H1 (cell line): ENCODE results near the gene MAPKAP1. TPM values are rescaled to one million over a fixed set of nuclear protein-coding genes. Genes with fewer than 3 reads are reported as not detected.

Experiments
- CTCF ChIA-PET: fragments of 300-600 bp; sonication (Branson Sonifier 250); formaldehyde crosslinking; loops from one replicate; lab custom pipeline; 2021; ENCODE audit not compliant: partially characterized antibody; lab: Charles Lee
- POLR2A ChIA-PET: fragments of 300-600 bp; sonication (Branson Sonifier 250); formaldehyde crosslinking; loops from one replicate; lab custom pipeline; 2021; ENCODE audit warnings: inconsistent platforms; ENCODE audit not compliant: partially characterized antibody; lab: Charles Lee
- DNase-seq, 2 experiments: peaks; one replicate each; pipeline versions ENCODE4 v3.0.0 to v3.0.0-alpha.2; 2010 to 2022; ENCODE audit warnings: low spot score in 2 of 2, low read depth in 1 of 2, mixed read lengths in 1 of 2
- FAIRE-seq: peaks from 2 replicates; lab custom pipeline; 2011; peaks lifted over from hg19 to GRCh38; lab: Jason Lieb, UNC
- H2AFZ ChIP-seq: 2 replicates; pipeline ENCODE4 v1.8.1; 2012; ENCODE audit warnings: low read length, inconsistent platforms
- H2AK5ac ChIP-seq: 2 replicates; pipeline ENCODE4 v1.6.1; 2013; ENCODE audit warnings: low read depth, low read length
- H2BK120ac ChIP-seq: replicated peaks from 2 replicates; pipeline ENCODE3; 2013; ENCODE audit warnings: low read depth, low read length, inconsistent platforms
- H2BK12ac ChIP-seq: 2 replicates; pipeline ENCODE4 v1.6.1; 2013; ENCODE audit warnings: low read depth, low read length
- H2BK15ac ChIP-seq: 2 replicates; pipeline ENCODE4 v1.6.1; 2013; ENCODE audit warnings: low read length
- H2BK20ac ChIP-seq: 2 replicates; pipeline ENCODE4 v1.6.1; 2013; ENCODE audit warnings: low read length
- H2BK5ac ChIP-seq: 2 replicates; pipeline ENCODE4 v1.6.1; 2013; ENCODE audit warnings: low read depth, low read length
- H3K14ac ChIP-seq: 2 replicates; pipeline ENCODE4 v1.6.1; 2013; ENCODE audit warnings: inconsistent platforms; ENCODE audit not compliant: insufficient read length
- H3K18ac ChIP-seq: 2 replicates; pipeline ENCODE4 v1.6.1; 2013; ENCODE audit warnings: low read length; ENCODE audit errors: extremely low read depth
- H3K23ac ChIP-seq: 2 replicates; pipeline ENCODE4 v1.6.1; 2013; ENCODE audit warnings: inconsistent platforms; ENCODE audit not compliant: insufficient read length
- H3K23me2 ChIP-seq: 2 replicates; pipeline ENCODE4 v1.6.1; 2013; ENCODE audit warnings: low read depth, low read length
- H3K27ac ChIP-seq: 2 replicates; pipeline ENCODE4 v1.6.1; 2011; ENCODE audit warnings: low read depth, low read length, inconsistent platforms
- H3K27me3 ChIP-seq, 4 experiments: replicated peaks in 1 of 4; 1 replicate in 1 of 4; 2 replicates in 3 of 4; pipeline versions ENCODE4 v1.6.1 to v1.8.1; 2011 to 2013; ENCODE audit warnings: low read length in 3 of 4, mild to moderate bottlenecking in 3 of 4, inconsistent platforms in 2 of 4, mixed read lengths in 2 of 4, moderate library complexity in 1 of 4; ENCODE audit not compliant: control insufficient read depth in 3 of 4, insufficient read depth in 3 of 4; ENCODE audit errors: extremely low read depth in 1 of 4
- H3K36me3 ChIP-seq, 4 experiments: 2 replicates each; pipeline versions ENCODE4 v1.6.1 to v1.8.1; 2011 to 2013; ENCODE audit warnings: mild to moderate bottlenecking in 4 of 4, low read length in 3 of 4, moderate library complexity in 2 of 4, control low read depth in 1 of 4, inconsistent platforms in 1 of 4; ENCODE audit not compliant: insufficient read depth in 4 of 4, control insufficient read depth in 2 of 4
- H3K4ac ChIP-seq: replicated peaks from 2 replicates; pipeline ENCODE3; 2013; ENCODE audit warnings: low read length, low read depth, mixed read lengths, inconsistent platforms; ENCODE audit not compliant: insufficient read length
- H3K4me1 ChIP-seq, 4 experiments: replicated peaks in 1 of 4; 1 replicate in 1 of 4; 2 replicates in 3 of 4; pipeline versions ENCODE4 v1.6.1 to v1.8.1; 2011 to 2013; ENCODE audit warnings: low read length in 3 of 4, inconsistent platforms in 2 of 4, mixed read lengths in 1 of 4; ENCODE audit not compliant: insufficient read depth in 4 of 4, control insufficient read depth in 3 of 4
- H3K4me2 ChIP-seq, 2 experiments: 2 replicates each; pipeline versions ENCODE4 v1.6.1 to v1.8.1; 2011 to 2013; ENCODE audit warnings: low read depth in 2 of 2, low read length in 2 of 2, control low read depth in 1 of 2, inconsistent platforms in 1 of 2, mild to moderate bottlenecking in 1 of 2; ENCODE audit not compliant: insufficient read depth in 1 of 2
- H3K4me3 ChIP-seq, 4 experiments: fragments of 200-600, 300-600 bp in 1 of 4; sonication (generic), shearing (Covaris generic), sonication (Bioruptor Twin) in 1 of 4; 2 replicates each; pipeline versions ENCODE4 v1.5.1 to v1.8.1; 2011 to 2016; ENCODE audit warnings: low read length in 4 of 4, low read depth in 3 of 4, control low read depth in 2 of 4, inconsistent platforms in 2 of 4, mild to moderate bottlenecking in 2 of 4, mixed read lengths in 1 of 4, moderate library complexity in 1 of 4; ENCODE audit not compliant: insufficient read depth in 2 of 4; ENCODE audit errors: extremely low read depth in 1 of 4
- H3K56ac ChIP-seq: replicated peaks from 2 replicates; pipeline ENCODE3; 2013; ENCODE audit warnings: low read depth, mild to moderate bottlenecking, mixed read lengths, low read length, inconsistent platforms; ENCODE audit not compliant: insufficient read length
- H3K79me1 ChIP-seq: 2 replicates; pipeline ENCODE4 v1.6.1; 2013; ENCODE audit warnings: low read depth, low read length, control low read depth
- H3K79me2 ChIP-seq, 2 experiments: 2 replicates each; pipeline versions ENCODE4 v1.6.1 to v1.8.1; 2012 to 2013; ENCODE audit warnings: low read length in 2 of 2, mild to moderate bottlenecking in 2 of 2, inconsistent platforms in 1 of 2; ENCODE audit not compliant: insufficient read depth in 2 of 2, control insufficient read depth in 1 of 2
- H3K9ac ChIP-seq, 4 experiments: replicated peaks in 1 of 4; 1 replicate in 1 of 4; 2 replicates in 3 of 4; pipeline versions ENCODE4 v1.6.1 to v1.8.1; 2011 to 2013; ENCODE audit warnings: low read depth in 3 of 4, low read length in 3 of 4, control low read depth in 2 of 4, mild to moderate bottlenecking in 2 of 4, moderate library complexity in 2 of 4, inconsistent platforms in 1 of 4; ENCODE audit errors: extremely low read depth in 1 of 4
- H3K9me3 ChIP-seq, 2 experiments: 2 replicates each; pipeline versions ENCODE4 v1.6.1 to v1.8.1; 2012 to 2013; ENCODE audit warnings: mild to moderate bottlenecking in 2 of 2, moderate library complexity in 2 of 2, control low read depth in 1 of 2, inconsistent platforms in 1 of 2, low read depth in 1 of 2, low read length in 1 of 2, mixed read lengths in 1 of 2; ENCODE audit not compliant: insufficient read depth in 2 of 2
- H4K20me1 ChIP-seq, 2 experiments: replicated peaks in 1 of 2; 2 replicates each; pipeline versions ENCODE3 to v1.8.1; 2011 to 2013; ENCODE audit warnings: inconsistent platforms in 2 of 2, low read length in 2 of 2, mild to moderate bottlenecking in 1 of 2; ENCODE audit not compliant: insufficient read depth in 2 of 2, control insufficient read depth in 1 of 2
- H4K5ac ChIP-seq: 2 replicates; pipeline ENCODE4 v1.6.1; 2013; ENCODE audit warnings: low read length, low read depth, mixed read lengths, inconsistent platforms; ENCODE audit not compliant: insufficient read length
- H4K8ac ChIP-seq: 2 replicates; pipeline ENCODE4 v1.8.0; 2013; ENCODE audit warnings: mild to moderate bottlenecking, moderate library complexity, low read length, inconsistent platforms; ENCODE audit not compliant: insufficient read depth; ENCODE audit errors: extremely low read depth
- H4K91ac ChIP-seq: replicated peaks from 2 replicates; pipeline ENCODE3; 2013; ENCODE audit warnings: low read length, mixed read lengths, inconsistent platforms; ENCODE audit not compliant: insufficient read length
- BACH1 ChIP-seq: IDR thresholded peaks from 2 replicates; pipeline ENCODE4 v1.6.1; 2012; ENCODE audit warnings: low read length, improper control_type of control experiment
- CBX8 ChIP-seq: fragments of 300-800, 300-1000 bp; sonication (generic); IDR thresholded peaks from 2 replicates; pipeline ENCODE4 v1.7.1; 2016; ENCODE audit warnings: low read depth, low read length, borderline replicate concordance
- CHD2 ChIP-seq: IDR thresholded peaks from 2 replicates; pipeline ENCODE4 v1.6.1; 2012; ENCODE audit warnings: low read length, improper control_type of control experiment
- FOSL1 ChIP-seq: IDR thresholded peaks from 2 replicates; pipeline ENCODE4 v1.6.1; 2011; ENCODE audit warnings: mild to moderate bottlenecking, low read depth, low read length, moderate library complexity; ENCODE audit not compliant: insufficient read depth
- RAD21 ChIP-seq, 2 experiments: IDR thresholded peaks in 1 of 2; conservative IDR thresholded peaks in 1 of 2; 2 replicates each; pipeline ENCODE4 v1.6.1; 2011; ENCODE audit warnings: low read depth in 2 of 2, low read length in 2 of 2, improper control_type of control experiment in 1 of 2, inconsistent platforms in 1 of 2, mild to moderate bottlenecking in 1 of 2, moderate library complexity in 1 of 2
- WGBS, 2 experiments: shearing (Covaris generic) in 1 of 2; methylation state at CpG; one replicate each; pipeline versions ENCODE4 v1.1.6 to v1.1.7; 2013 to 2015; ENCODE audit warnings: low lambda C conversion rate in 2 of 2, mixed read lengths in 2 of 2, inconsistent platforms in 1 of 2, low coverage in 1 of 2, missing lambda C conversion rate in 1 of 2; ENCODE audit not compliant: insufficient replicate concordance in 2 of 2, insufficient coverage in 1 of 2, insufficient read length in 1 of 2; ENCODE audit errors: extremely low coverage in 1 of 2, missing lambda C conversion rate in 1 of 2; 5-methylcytosine and 5-hydroxymethylcytosine counted together
- polyA plus RNA-seq, 7 experiments: library from polyadenylated mRNA; depleted of rRNA in 3 of 7; stranded (reverse) in 5 of 7; unstranded in 2 of 7; fragments of >200 nt in 5 of 7; fragments of 200-250 nt in 2 of 7; gene quantifications; 1 replicate in 5 of 7; 2 replicates in 1 of 7; 4 replicates in 1 of 7; pipeline versions ENCODE4 v1.2.1 to v1.2.3, GENCODE V29; 2011 to 2013; ENCODE audit warnings: missing spikeins in 2 of 7, mixed read lengths in 2 of 7
- total RNA-seq: library from RNA; stranded (reverse); fragmentation: NEBNext Ultra II Directional; extraction: Animal tissue kit (Norgen Biotek cat#: 25700); gene quantifications from 2 replicates; pipeline ENCODE4 v1.2.1, GENCODE V29; 2021
- TF ChIP-seq, protein P1 (sequence below), 3 experiments: IDR thresholded peaks; 1 replicate in 2 of 3; 2 replicates in 1 of 3; pipeline versions ENCODE4 v1.5.1 to v1.6.1; 2011; ENCODE audit warnings: low read length in 3 of 3, mild to moderate bottlenecking in 3 of 3, inconsistent platforms in 2 of 3, low read depth in 1 of 3, moderate library complexity in 1 of 3; ENCODE audit not compliant: insufficient read depth in 1 of 3; ENCODE audit errors: control extremely low read depth in 1 of 3

The MAPKAP1 gene
- total and polyA plus RNA-seq, 2 of the 8 experiments (the other 6 are each of a cell fraction or from before 2014, with no cell fraction given) = 79.2 to 140 TPM

DNA sequence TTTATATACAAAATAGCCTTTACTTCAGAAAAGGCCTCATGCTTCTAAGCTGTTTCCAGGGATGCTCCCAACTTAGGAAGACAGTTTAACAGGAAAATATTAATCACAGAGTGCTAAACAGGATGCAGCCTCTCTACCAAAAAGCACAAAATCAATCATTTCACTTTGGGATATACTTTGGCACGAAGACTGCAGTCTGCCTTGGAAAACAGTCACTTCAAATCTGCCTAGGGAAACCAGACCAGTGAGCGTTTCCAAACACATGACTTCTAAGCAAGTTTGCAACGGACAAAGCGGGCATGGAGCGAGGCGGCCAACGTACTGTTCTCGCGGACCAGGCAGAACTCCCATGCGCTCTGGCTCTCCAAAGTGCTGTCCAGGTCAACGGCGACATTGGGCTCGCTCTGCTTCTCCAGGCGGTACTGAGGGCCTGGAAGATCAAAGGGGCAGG lies 201.0 kb downstream of the MAPKAP1 start:
- no peak overlapping the region for H3K14ac ChIP-seq
- H3K27ac ChIP-seq = no peak overlapping the region
- no peak for DNase-seq
- H4K8ac ChIP-seq = no peak overlapping the region
- H3K56ac ChIP-seq = no peak overlapping the region
- H3K4me1 ChIP-seq = peaks cover 0 to 6% (median 0%) of the 10 kb centered on the region in 4 experiments; a peak in 3 of 7 replicates
- no peak for FAIRE-seq
- H3K79me1 ChIP-seq = no peaks in the 10 kb centered on the region
- H2BK20ac ChIP-seq = no peak overlapping the region
- peak overlapping the region; percentile 20; the same call in 1 of the 2 replicates for H2BK5ac ChIP-seq
- no peak overlapping the region for H2BK12ac ChIP-seq
- H3K79me2 ChIP-seq = no peaks in the 10 kb centered on the region
- no peak for TF ChIP-seq BACH1
- TF ChIP-seq CBX8 = no peak
- no peak for TF ChIP-seq FOSL1
- TF ChIP-seq CHD2 = no peak
- TF ChIP-seq, protein P1, sequence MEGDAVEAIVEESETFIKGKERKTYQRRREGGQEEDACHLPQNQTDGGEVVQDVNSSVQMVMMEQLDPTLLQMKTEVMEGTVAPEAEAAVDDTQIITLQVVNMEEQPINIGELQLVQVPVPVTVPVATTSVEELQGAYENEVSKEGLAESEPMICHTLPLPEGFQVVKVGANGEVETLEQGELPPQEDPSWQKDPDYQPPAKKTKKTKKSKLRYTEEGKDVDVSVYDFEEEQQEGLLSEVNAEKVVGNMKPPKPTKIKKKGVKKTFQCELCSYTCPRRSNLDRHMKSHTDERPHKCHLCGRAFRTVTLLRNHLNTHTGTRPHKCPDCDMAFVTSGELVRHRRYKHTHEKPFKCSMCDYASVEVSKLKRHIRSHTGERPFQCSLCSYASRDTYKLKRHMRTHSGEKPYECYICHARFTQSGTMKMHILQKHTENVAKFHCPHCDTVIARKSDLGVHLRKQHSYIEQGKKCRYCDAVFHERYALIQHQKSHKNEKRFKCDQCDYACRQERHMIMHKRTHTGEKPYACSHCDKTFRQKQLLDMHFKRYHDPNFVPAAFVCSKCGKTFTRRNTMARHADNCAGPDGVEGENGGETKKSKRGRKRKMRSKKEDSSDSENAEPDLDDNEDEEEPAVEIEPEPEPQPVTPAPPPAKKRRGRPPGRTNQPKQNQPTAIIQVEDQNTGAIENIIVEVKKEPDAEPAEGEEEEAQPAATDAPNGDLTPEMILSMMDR (IDR thresholded peaks at IDR 0.05; ENCODE audit: control extremely low read depth in 1 of 3, insufficient read depth in 1 of 3, low read depth in 1 of 3, low read length in 3 of 3) = no peak
- no peak for TF ChIP-seq RAD21 (IDR thresholded peaks at IDR 0.05 in 1 of 2, conservative IDR thresholded peaks at IDR 0.05 in 1 of 2; ENCODE audit: low read depth in 2 of 2, low read length in 2 of 2)
- ChIA-PET CTCF (interaction anchor here (0.8 to 1.1 kb wide), 3 partner anchors 8 to 171 kb away, joined by 3 read pairs; no protein-coding TSS in a partner anchor), POLR2A (no interaction called here)
- no peaks in the 10 kb centered on the region for H3K27me3 ChIP-seq
- H3K9me3 ChIP-seq = no peaks in the 10 kb centered on the region
- H4K20me1 ChIP-seq = no peaks in the 10 kb centered on the region
- no peak overlapping the region for H4K91ac ChIP-seq
- 87% methylated on average over 14 of the region's 14 CpGs; no CpG with 5 or more reads in 1 of the 2 experiments for WGBS, 2 experiments
- H3K23me2 ChIP-seq = no peaks in the 10 kb centered on the region
- no peak overlapping the region for H3K18ac ChIP-seq
- no peaks in the 10 kb centered on the region for H3K36me3 ChIP-seq
- no peak overlapping the region for H3K4me3 ChIP-seq
- H3K4ac ChIP-seq = no peak overlapping the region
- H3K9ac ChIP-seq = no peak overlapping the region
- no peak overlapping the region for H3K23ac ChIP-seq
- H3K4me2 ChIP-seq = no peak overlapping the region
- H2BK120ac ChIP-seq = no peak overlapping the region
- no peak overlapping the region for H4K5ac ChIP-seq
- H2AFZ ChIP-seq = no peak overlapping the region
- no peak overlapping the region for H2AK5ac ChIP-seq
- no peak overlapping the region for H2BK15ac ChIP-seq
